MCF 10A (cell line): ENCODE data around the gene FXYD6. TPM values are rescaled to one million over a fixed set of nuclear protein-coding genes. Genes with fewer than 3 reads are reported as not detected.

ENCODE experiments used
- BruUV-seq: library from RNA; stranded (reverse); fragments of 400-500 nt; replicated peaks from 2 replicates; lab custom pipeline; 2021; lab: Mats Ljungman, UMichigan
- CTCF ChIA-PET: fragments of 300-600 bp; sonication (Branson Sonifier 250); formaldehyde crosslinking; extraction: SDS; loops from one replicate; lab custom pipeline; 2021; ENCODE audit warnings: antibody characterized with exemption, inconsistent platforms; lab: Yijun Ruan, JAX
- POLR2A ChIA-PET: fragments of 300-600, 350-650 bp; sonication (Branson Sonifier 250); formaldehyde crosslinking; extraction: SDS; loops from one replicate; lab custom pipeline; 2020; ENCODE audit warnings: antibody characterized with exemption, inconsistent platforms; lab: Yijun Ruan, JAX
- DNase-seq: peaks from one replicate; pipeline ENCODE4 v3.0.0-alpha.2; 2018; ENCODE audit not compliant: unreplicated experiment
- H3K27ac Mint-ChIP-seq: one replicate; pipeline ENCODE4 v1.8.0; 2022; ENCODE audit warnings: mild to moderate bottlenecking, low read depth, mixed read lengths; ENCODE audit not compliant: unreplicated experiment
- H3K27me3 Mint-ChIP-seq: one replicate; pipeline ENCODE4 v1.8.0; 2022; ENCODE audit warnings: mixed read lengths; ENCODE audit not compliant: insufficient read depth, unreplicated experiment
- H3K36me3 Mint-ChIP-seq: one replicate; pipeline ENCODE4 v1.8.0; 2022; ENCODE audit warnings: mild to moderate bottlenecking, moderate library complexity, mixed read lengths; ENCODE audit not compliant: insufficient read depth, unreplicated experiment
- H3K4me1 Mint-ChIP-seq: one replicate; pipeline ENCODE4 v1.8.0; 2022; ENCODE audit warnings: mixed read lengths; ENCODE audit not compliant: insufficient read depth, unreplicated experiment
- H3K4me3 Mint-ChIP-seq: one replicate; pipeline ENCODE4 v1.8.0; 2022; ENCODE audit warnings: mild to moderate bottlenecking, moderate library complexity, mixed read lengths; ENCODE audit not compliant: unreplicated experiment
- H3K9me3 Mint-ChIP-seq: one replicate; pipeline ENCODE4 v1.8.0; 2022; ENCODE audit warnings: mixed read lengths; ENCODE audit not compliant: unreplicated experiment
- CTCF ChIP-seq: fragments of 200-600 bp; IDR thresholded peaks from one replicate; pipeline ENCODE4 v1.8.0; 2022; ENCODE audit warnings: antibody characterized with exemption, mild to moderate bottlenecking; ENCODE audit not compliant: unreplicated experiment
- intact Hi-C: fragments of 100-400 bp; cut with micrococcal nuclease; formaldehyde crosslinking; loops from 2 replicates; pipeline ENCODE4 v1.14.1; 2022
- total RNA-seq: library from RNA; stranded (reverse); gene quantifications from 2 replicates; pipeline ENCODE4 v1.2.3, GENCODE V29; 2022

FXYD6 gene
- total RNA-seq, 1 experiment from 2014 or later = not detected

- no peak for DNase-seq
- Mint-ChIP-seq H3K9me3 (no peaks in the 10 kb centered on the region), H3K4me1 (no peaks in the 10 kb centered on the region), H3K27ac (no peak overlapping the region), H3K27me3 (peaks cover 85% of the 10 kb centered on the region), H3K36me3 (no peaks in the 10 kb centered on the region), H3K4me3 (no peak overlapping the region)
- ChIA-PET POLR2A (no interaction called here), CTCF (no interaction called here)
- no TSS peak for BruUV-seq
- intact Hi-C loops = no loop called here
- TF ChIP-seq CTCF = no peak
Measured at GRCh38 chr11:117874910-117875381, 1.5 kb downstream of the FXYD6 start.

DNA sequence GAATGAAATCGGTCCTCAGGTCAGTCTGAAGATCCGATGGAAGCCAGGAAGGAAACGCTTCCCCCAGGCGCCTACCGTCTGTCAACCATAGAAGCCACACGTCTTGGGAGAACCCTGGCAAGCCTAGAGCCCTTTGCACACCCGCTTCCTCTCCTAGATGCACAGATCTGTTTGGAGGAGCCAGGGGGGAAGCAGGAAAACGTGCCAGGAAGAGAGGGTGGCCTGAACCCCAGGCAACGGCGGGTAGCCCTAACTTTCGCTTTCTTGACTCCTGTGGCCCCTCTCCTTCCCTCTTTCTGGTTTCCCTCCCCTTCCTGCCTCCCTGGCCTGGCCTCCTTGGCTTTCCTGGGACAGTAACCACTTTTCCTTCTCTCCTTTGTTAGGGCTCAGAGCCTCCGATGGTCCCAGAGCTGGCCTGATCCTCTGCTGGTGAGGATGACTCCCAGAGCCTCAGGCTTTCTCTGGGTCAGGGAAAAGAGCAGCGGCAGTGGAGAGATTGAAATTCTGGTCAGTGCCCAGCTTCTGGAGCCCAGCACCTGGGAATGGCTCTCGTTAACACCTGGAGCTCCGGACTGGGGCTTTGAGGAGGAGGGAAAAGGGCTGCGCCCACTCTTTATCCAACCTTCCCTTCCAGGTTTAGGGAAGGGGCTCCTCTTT lies 2.1 kb downstream of the FXYD6 start:
- Mint-ChIP-seq H3K4me1 (no peaks in the 10 kb centered on the region), H3K27me3 (peaks cover 80% of the 10 kb centered on the region), H3K4me3 (no peak overlapping the region), H3K27ac (no peak overlapping the region), H3K9me3 (no peaks in the 10 kb centered on the region), H3K36me3 (no peaks in the 10 kb centered on the region)
- intact Hi-C loops = no loop called here
- CTCF ChIA-PET = no interaction called here
- TF ChIP-seq CTCF = no peak
- POLR2A ChIA-PET = no interaction called here
- DNase-seq = no peak
- no TSS peak for BruUV-seq

GRCh38 chr11:117873828-117874125 lies 2.7 kb downstream of the FXYD6 start:
- BruUV-seq = no TSS peak
- TF ChIP-seq CTCF = no peak
- CTCF ChIA-PET = no interaction called here
- H3K9me3 Mint-ChIP-seq = no peaks in the 10 kb centered on the region
- POLR2A ChIA-PET = no interaction called here
- peaks cover 74% of the 10 kb centered on the region for H3K27me3 Mint-ChIP-seq
- H3K36me3 Mint-ChIP-seq = no peaks in the 10 kb centered on the region
- H3K27ac Mint-ChIP-seq = no peak overlapping the region
- no peak for DNase-seq
- intact Hi-C loops = no loop called here
- H3K4me3 Mint-ChIP-seq = no peak overlapping the region
- no peaks in the 10 kb centered on the region for H3K4me1 Mint-ChIP-seq

GRCh38 chr11:117872975-117873827 lies 3.3 kb downstream of the FXYD6 start:
- ChIA-PET CTCF (interaction anchor here (1.6 kb wide), 1 partner anchor 29 kb away, joined by 8 read pairs; no protein-coding TSS in a partner anchor), POLR2A (no interaction called here)
- Mint-ChIP-seq H3K4me3 (no peak overlapping the region), H3K27me3 (peaks cover 74% of the 10 kb centered on the region), H3K36me3 (no peaks in the 10 kb centered on the region), H3K9me3 (no peaks in the 10 kb centered on the region), H3K4me1 (no peaks in the 10 kb centered on the region), H3K27ac (no peak overlapping the region)
- intact Hi-C loops = no loop called here
- DNase-seq = no peak
- no TSS peak for BruUV-seq
- TF ChIP-seq CTCF = no peak
